CD4-positive, alpha-beta T cell treated with Interferon gamma for 1 hour (primary cell): ENCODE measurements around the gene FAM124B.

Experiments
- DNase-seq: peaks from one replicate; pipeline ENCODE4 v3.0.0-alpha.2; 2020

FAM124B gene

DNA sequence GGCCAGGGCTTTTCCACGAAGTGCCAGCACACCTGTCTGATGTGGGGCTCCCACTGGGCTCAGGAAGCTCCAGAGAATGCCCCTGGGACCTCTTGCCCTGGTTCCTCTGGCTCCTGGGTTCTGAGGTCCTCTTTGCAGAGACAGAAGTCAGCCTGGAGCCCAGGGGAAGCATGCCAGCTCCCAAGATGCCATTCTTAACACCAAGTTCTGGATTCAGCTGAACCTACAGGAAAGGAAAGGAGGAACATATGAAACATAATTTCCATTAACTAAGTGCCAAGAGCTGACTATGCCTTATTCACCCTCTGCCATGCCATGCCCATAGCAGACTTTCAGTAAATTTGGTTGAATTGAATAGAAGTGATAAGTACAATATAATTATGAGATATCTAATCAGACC is 21.9 kb downstream of the FAM124B start:
- no peak for DNase-seq

DNA sequence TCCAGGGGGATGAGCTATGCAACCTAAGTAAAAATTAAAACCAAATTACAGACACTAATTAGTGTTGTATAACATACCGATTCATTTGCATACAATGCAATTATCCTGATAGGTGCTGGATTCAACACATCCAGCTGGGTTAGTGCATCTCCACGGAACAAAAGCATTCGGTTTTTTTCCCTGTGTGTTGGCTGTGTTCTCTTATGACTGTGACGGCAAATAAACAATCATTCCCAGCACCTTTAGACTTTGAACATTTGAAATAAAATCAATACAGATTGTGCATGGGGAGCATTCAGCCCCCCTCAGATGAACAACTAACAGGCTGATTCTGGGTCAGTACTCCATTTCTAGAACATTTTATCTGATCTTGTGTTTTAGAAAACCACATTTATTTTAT is 22.7 kb downstream of the FAM124B start:
- no peak for DNase-seq

DNA sequence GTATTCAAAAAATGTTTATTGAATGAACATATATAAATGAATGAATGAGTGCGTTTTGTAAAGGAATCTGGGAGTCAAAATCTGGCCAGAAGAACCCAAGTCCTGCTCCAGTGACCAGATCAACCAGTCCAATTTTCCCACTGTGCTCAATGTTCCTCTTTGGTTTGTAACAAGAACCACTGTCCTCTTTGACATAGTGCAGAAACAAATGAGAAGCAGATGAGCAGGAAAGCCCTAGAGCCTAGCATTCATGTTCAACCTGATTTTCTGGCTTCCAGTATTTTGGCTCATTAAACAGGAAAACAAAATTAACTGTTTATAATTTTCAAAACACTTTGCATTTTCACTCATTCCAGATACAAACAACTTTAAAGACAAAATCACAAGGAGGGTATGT is 23.2 kb downstream of the FAM124B start:
- no peak for DNase-seq

DNA sequence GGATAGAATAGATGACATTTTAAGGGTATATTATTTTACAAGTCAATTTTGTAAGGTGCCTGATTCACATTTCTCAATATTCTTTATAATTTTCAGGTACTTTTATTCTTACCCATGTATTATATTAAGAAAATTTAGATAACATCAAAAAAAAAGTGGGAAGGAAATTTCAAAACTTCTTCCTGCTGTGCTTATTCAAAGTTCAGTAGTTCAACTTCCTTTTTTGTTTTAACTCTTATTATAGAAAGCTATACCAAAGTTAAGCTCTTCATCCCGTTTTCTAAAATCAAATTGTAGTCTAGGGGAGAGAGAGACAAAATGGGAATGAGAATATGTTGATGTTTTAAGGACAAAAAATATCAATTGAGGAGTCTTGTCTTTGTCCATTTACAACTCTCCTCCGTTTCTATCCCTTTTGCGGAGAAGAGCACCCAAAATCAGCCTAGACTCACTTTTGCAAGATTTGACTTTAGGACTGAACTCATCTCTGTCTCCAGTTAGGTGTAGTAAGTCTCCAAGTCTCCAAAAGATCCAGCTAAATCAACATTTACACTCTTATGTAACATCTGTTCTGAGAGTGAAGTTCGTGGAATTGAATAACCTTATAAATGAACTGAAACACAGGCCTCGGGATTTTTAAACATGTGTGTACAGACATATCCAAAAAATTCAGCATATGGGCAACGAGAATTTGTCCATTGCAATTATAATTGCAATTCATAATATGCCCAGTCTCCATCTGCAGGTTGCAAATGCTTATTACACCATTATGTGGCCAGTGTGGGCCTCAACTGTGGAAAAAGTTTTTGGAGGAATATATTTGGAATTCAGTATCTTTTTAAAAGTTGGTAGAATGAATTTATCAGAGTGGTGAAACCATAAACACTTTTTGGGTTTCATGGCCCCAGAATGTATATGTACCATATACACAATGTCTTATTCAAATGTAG is 23.9 kb downstream of the FAM124B start:
- no peak for DNase-seq

DNA sequence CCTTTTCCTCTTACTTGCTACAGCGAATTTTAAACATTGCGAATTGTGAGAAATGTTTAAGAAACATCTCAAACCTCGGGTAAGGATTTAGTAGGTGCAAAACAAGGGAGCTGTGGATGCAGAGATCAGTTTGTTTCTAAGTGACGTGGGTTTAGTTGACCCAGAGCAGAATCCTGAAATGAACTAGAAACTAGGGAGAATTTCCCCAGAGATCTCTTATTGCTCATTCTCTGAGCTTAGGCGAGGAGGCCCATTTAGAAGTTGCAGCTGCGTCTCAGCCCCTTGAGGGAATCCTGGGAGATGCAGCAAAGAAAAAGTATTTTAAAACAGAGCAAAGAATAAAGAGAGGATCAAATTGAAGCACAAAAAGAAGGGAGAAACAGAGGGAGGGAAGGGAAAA is 29.3 kb downstream of the FAM124B start:
- no peak for DNase-seq

DNA sequence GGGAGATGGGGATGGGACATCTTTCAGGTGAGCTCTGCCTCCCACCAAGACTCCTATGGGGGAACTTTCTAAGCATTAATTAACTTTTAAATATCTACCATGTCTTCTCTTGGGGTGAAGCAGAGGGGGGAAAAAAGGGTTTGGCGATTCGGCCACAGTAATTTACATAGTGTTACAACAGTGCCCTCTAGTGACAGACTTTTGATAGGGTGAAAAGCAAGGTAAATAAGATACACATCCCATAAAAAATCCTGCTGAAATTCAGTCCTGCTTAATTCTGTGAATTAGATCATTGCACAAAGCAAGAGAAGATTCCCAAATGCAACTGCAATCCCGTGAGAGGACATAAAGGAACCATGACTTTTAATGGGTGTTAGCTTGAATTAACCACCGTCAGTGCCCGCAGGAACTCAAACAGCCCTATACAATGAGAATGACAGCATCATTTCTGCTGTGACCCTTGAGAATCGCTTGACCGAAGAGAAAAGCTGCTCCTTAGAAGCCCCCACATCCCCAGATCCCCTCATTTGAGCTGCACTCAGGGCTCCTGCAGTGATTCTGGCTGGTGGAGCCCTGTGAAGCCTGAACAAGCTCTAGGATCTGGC is 32.8 kb downstream of the FAM124B start:
- DNase-seq = no peak

DNA sequence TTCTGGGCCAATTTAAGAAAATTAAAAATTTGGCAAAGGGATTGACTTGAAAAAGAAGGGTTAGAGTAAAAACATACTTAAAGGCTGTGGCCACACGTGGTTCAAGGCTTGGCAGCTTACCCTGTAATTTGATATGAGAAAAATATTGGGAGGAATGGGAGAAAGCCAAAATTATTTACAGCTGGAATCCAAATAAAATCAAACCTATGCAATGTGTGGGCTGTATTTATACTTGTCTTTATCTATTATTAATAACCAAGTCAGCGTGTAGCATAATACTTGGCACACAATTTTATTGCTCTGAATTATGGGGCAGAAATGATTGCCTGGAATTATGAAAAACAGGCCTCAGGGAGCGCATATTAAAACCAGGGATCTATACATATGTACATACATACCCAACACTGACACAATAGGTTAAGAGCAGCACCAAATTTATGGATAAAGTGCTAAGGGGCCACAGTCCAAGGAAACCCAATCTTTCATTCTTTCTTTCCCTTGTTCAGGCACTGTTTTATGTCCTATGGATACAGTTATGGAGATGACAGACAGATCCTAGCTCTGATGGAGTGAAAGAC is 35.6 kb downstream of the FAM124B start:
- DNase-seq = no peak

DNA sequence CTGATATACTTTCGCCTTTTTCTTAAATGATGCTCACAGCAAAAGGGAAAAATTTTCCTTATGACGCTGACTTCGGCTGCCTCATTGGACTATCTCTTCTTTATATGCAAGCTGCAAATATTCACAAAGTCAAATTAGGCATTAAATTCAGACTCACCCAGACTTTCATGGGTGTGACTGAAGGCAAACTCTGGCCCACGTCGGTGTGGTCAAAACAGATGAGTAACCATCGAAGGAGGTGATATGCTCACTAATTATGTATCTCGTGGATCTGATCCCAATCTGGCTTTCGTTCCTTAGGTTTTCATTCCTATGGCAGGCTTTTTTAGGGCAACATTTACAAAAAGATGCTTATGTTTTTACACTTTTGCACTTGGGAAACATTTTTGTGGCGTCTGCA is 36.6 kb downstream of the FAM124B start:
- DNase-seq = no peak

DNA sequence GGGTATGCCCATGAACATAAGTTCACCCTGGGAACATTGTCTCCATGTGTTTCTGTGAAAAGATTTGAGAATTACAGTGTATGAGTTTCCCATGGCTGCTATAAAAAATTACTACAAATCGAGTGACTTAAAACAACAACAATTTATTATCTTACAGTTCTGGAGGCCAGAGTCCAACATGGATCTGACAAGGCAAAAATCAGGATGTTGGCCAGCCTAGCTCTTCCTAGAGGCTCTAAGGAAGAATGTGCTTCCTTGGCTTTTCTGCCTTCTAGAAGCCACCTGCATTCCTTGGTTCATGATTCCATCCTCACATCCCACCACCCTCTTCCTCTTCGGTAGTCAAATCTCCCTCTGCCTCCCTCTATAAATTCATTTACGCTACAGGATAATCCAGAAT is 38.6 kb downstream of the FAM124B start:
- no peak for DNase-seq

DNA sequence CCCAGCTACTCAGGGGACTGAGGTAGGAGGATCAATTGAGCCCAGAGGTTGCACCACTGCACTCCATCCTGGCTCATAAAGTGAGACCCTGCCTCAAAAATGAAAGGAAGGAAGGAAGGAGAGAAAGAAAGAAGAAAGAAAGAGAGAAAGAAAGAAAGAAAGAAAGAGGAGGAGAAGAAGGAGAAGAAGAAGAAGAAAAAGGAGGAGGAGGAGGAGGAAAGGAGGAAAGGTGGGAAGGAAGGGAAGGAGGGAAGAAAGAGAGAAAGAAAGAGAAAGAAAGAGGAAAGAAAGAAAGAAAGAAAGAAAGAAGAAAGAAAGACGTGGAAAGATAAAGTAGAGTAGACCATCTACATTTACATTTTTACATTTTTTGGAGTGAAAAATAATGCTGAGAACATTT is 39.8 kb downstream of the FAM124B start:
- no peak for DNase-seq

DNA sequence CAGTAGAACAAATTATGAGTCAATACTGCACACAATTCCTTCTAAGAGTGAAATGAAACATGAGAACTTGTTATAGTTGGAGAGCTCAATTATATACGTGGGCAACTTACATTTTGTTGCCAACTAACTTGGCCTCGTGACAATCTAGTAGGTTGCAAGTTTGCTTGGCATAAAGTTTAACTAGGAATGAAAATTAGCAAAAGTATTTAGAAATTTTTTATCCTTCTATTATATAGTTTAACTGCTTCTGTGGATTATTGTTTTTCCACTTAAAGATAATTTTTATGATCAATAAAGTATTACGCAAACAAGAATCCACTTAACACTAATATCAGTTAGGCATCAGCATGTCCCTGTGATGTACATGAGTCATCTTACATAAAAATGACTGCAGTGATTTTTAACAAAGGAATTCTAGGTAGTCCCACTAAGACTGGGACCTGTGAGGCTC is 41.1 kb downstream of the FAM124B start:
- DNase-seq = no peak

DNA sequence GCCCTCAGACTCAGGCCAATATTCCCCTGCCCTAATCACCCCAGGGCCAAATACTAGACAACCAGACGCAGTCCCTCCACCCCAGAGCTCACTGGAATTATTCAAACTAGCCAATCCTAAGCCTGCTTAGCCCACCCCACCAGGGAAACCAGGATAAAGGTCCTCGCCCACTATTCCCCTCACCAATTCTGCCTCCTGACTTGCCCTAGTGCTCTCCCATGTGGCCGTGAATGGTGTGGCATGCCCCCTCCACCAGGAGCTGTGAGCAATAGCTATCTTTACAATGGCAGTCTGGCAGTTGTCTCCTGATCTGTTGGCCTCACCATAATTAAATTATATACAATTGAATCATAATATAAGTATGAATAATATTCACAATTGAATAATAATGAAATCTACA is 42.3 kb downstream of the FAM124B start:
- DNase-seq = no peak

DNA sequence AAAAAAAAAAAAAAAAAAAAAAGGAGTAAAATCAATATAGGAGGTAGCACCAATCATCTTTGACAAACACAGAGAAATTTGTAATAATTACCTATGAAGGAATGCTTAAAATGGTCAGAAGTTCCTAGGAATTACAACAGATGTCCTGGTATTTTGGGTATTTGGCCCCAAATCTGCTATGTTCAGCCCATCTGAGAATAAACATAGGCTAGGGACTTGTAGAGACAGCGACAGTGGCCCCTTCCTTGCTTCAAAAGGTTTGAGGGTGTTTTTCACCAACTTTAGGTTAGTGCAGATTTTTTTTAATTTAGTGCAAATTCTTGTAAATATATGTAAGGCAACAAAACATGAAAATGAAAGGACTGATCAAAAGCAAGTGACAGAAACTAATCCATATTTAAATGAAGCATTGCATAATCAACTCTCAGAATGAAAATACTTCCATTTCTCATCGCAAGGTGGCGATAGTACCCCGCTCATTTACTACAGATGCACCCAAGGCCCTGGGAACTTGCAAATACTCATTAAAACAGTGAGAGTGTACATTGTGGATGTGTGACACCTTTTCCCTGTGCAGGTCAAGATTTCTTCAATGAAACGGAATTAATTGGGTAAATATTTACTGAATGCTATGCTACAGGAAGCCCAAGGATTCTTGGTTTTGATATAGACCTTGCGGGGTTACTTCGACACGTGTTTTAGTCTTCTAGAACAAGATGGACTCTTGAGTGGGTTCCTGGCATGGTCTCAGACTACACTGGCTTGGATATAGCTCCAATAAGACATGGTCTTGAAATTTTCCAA is 44.6 kb downstream of the FAM124B start:
- peak; percentile 24 for DNase-seq

DNA sequence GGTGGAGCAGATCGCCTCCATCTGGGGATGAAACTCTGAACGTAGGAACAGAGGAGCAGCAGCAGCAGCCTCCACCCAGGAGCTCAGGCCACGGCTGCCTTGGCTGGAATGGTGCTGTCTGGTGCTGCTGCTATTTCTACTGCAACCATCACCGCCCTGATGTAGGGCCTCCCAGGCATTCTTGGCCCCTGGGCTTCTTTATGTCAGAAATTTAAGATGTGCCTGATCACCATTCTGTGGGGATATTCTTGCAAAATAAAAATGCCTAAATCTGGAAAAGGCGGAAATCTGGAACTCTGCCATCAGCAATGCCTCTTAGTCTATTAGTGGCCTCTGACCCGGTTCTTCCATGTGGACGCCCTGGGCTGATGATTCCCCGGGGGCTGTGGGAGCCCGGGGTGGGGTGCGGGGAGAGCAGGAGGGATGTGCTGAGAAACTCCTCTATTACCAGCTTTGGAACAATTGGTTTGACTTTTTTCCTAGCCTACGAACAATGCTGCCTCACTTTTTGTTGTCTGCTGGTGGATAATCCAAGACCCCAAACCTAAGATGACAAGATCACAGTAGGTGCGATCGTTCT is 47.2 kb downstream of the FAM124B start:
- no peak for DNase-seq

DNA sequence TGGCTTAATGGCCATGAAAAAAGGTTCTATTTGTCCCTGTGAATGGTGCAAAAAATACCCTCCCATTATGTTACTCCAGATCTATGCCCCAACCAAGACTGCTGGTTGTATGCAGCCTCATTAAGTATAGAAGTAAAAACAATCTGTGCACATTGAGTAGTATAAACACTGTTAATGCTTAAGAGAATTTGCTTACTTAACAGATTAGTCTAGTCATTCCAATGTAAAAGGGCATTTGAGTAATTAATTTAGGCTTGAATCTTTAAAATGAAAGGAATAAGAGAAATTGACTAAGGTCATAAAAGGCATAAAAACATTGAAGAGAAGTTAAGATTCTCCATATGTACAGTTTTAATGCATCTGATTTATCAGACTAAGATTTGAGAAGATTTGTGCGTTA is 51.2 kb downstream of the FAM124B start:
- DNase-seq = no peak

DNA sequence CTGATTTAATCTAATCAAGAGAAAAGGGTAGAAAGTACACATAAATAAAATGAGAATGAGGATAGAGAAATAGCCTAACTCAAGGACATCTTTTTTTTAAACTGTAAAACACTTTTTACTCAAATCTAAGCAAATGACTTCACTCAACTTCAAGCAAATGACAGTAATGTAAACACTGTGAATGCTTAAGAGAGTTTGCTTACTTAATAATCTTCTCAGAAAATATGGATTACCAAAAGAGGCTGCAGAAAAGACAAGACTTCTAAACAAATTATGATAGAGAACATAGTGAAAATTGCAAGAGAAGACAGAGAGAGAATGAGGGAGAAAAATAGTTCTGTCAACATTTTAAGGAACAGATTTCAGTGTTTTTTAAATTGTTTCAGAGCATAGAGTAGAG is 52.5 kb downstream of the FAM124B start:
- no peak for DNase-seq

DNA sequence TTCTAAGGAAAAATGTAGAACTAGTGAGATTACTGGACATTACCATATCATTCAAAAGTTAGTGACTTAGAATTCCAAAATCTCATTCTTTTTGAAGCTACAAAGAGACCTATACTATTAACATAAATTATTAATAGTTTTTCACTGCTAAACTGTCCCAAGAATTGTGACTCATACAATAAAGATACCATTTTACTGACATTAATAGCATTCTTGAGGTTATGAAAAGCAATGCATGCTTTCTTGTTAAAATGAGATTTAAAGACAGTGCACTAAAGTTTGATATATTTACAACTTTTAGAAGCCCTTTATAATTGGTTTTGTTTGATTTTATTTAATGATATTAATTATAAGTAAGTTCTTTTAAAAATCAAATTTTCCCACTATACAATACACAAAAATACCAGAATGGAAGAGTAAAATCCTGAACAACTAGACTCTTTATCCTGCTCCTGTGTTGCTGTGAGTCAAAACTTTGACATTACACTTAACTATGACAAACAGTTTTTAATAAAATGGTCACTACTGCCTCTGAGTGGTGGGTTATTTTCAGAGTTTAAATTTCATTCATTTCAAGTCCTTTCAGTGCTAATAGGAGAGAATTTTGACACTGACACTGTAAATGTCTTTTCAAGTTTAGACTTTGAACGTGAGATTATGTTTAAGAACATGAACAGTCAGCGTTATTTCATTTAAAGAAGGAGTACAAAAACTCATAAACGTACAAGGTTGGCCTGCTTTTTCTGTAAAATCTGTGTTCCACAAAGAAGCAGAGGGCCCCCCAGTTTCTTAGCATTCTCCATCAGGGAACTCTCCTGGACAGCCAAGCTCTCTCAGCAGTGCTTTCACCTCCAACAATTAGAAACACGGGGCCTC is 54.5 kb downstream of the FAM124B start:
- no peak for DNase-seq

DNA sequence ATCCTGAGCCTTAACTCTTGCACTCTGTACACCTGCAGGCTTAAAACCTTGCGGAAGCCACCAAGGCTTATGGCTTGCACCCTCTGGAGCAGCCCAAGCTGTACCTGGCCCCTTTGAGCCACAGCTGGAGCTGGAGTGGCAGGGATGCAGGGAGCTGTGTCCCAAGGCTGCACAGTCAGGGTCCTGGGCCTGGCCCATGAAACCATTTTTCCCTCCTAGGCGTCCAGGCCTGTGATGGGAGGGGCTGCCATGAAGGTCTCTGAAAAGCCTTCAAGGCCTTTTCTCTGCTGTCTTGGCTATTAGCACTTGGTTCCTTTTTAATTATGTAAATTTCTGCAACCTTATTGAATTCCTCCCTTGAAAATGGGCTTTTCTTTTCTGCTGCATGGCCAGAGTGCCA is 56.4 kb downstream of the FAM124B start:
- DNase-seq = no peak

DNA sequence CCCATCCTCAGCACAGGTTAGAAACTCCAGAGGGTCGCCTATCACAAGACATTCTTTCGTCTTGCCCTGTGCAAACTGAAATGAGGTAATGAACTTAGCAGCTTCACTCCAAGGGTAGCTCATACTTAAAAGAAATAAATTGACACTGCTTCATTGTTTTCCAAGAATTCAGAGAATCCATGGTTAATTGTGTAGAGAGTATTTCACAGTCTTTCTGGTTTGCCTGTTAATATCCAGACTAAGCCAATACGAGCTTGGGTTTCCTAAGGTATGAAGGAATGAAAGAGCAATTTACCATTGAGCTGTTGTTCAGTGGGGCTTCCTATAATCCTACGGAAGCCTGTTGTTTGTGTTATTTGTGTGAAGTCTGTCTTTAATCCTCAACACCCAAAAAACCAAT is 58.7 kb downstream of the FAM124B start:
- no peak for DNase-seq

DNA sequence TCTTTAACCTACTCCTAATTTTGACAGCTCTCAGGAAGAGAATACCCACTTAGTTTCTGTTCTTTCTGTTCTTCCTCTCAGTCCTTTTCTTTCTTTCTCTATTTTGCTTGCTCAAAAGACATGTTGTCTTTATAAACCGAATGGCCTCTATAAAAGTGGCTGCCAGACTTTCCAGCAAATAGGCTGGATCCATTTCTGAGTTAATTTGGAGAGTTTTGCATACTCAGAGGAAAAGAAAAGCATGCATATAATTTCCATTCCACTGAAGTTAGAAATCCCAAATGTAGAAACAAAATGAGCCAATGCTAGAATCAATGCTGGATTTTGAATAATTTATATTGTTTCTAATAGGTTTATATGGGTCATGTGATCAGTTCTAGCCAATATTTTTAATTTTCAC is 65.9 kb downstream of the FAM124B start:
- DNase-seq = no peak

DNA sequence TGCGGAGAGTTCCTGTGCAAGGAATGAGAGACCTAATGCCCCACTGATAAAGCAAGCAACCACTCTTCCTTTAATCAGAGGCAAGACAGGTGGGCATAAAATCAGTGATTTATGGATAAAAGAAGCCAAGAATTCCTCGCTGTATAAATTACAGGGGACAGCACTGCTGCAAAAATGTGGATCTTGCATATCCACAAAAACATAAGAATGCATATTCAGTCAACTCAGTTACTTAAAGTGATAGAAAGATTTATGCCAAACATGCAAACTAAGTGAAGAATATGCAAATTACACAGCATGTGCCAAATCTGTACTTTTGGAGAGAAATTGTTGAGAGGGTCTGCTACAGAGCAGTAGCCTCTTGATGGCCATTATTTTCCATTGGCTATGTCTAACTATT is 67.2 kb downstream of the FAM124B start:
- DNase-seq = no peak
